ENCODE data around the gene SGF29.
"Not testable (repeated sequence)": the region's sequence is repeated elsewhere in the genome, so short reads cannot be mapped to it uniquely, and the experiment has no call there.

Gene SGF29

GRCh38 chr16:28596840-28597691 lies 43.3 kb downstream of the SGF29 start, which contains the start of gene SULT1A2:
Gene SULT1A2, minus strand, starts transcription at chr16:28597050. Its CDS starts 1,120 bp downstream, at chr16:28595930.
- DNase-seq: no peak

GRCh38 chr16:28597692-28598261 lies 44.1 kb downstream of the SGF29 start:
- DNase-seq: peak in 2 of 3 experiments; percentile 0 to 40

- not testable (repeated sequence) for DNase-seq
Measured at GRCh38 chr16:28599377-28600285, 45.9 kb downstream of the SGF29 start.

- not testable (repeated sequence) for DNase-seq
Measured at GRCh38 chr16:28600965-28601364, 47.2 kb downstream of the SGF29 start.

GRCh38 chr16:28601589-28601988 lies 47.9 kb downstream of the SGF29 start:
- peak in 1 of 3 experiments; percentile 47 for DNase-seq

GRCh38 chr16:28602062-28602461 lies 48.3 kb downstream of the SGF29 start:
- DNase-seq: not testable (repeated sequence)

GRCh38 chr16:28602529-28602928 lies 48.8 kb downstream of the SGF29 start:
- DNase-seq: peak in 2 of 3 experiments; percentile 17 to 46

GRCh38 chr16:28603381-28604185 lies 49.9 kb downstream of the SGF29 start:
- DNase-seq: no peak

- no peak for DNase-seq
Measured at GRCh38 chr16:28604186-28604565, 50.5 kb downstream of the SGF29 start.

GRCh38 chr16:28606291-28607115 lies 52.8 kb downstream of the SGF29 start:
- DNase-seq: no peak

- no peak for DNase-seq
Measured at GRCh38 chr16:28607116-28607623, 53.5 kb downstream of the SGF29 start.

GRCh38 chr16:28607681-28608495 lies 54.2 kb downstream of the SGF29 start:
- not testable (repeated sequence) for DNase-seq

GRCh38 chr16:28608496-28608808 lies 54.7 kb downstream of the SGF29 start:
- DNase-seq: not testable (repeated sequence)

GRCh38 chr16:28608867-28609596 lies 55.3 kb downstream of the SGF29 start:
- DNase-seq: not testable (repeated sequence)

GRCh38 chr16:28609631-28610594 lies 56.2 kb downstream of the SGF29 start, which contains the start of gene SULT1A1:
Gene SULT1A1, minus strand, starts transcription at chr16:28610044. Its CDS starts 1,189 bp downstream, at chr16:28608855.
- DNase-seq: no peak

GRCh38 chr16:28610595-28611191 lies 57.0 kb downstream of the SGF29 start:
- no peak for DNase-seq

Data from NCI-H1417 (cell line).